ENCODE results near the gene ARG2. TPM values are rescaled to one million over a fixed set of nuclear protein-coding genes. Genes with fewer than 3 reads are reported as not detected.

Gene ARG2
- total and polyA plus RNA-seq, 10 donors, result 0.64 to 4.7 (median 1.1) TPM

DNA sequence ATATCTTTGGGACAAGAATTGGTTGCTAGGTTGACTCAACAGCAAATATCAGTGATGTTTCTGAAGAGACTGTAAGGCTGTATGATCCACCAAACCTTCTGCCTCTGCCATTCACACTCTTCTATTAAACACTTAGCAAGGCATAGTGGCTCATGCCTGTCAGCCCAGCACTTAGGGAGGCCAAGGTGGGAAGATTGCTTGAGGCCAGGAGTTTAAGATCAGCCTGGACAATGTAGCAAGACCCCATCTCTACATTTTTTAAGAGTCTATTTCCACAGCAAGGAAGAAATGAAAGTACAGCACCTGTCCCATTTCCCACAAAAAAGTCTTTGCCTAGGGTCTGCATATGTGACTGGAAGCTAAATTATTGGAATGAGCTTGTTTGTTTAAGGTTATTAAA, 7.8 kb downstream of the ARG2 start:
- intact Hi-C loops (cut with DNase I; ENCODE audit: low total_unique reads), result no loop called here
- TF ChIP-seq POLR2AphosphoS5 (IDR thresholded peaks at IDR 0.05) (no peak), POLR2A (IDR thresholded peaks at IDR 0.05) (no peak)
- TF ChIP-seq, protein P1, sequence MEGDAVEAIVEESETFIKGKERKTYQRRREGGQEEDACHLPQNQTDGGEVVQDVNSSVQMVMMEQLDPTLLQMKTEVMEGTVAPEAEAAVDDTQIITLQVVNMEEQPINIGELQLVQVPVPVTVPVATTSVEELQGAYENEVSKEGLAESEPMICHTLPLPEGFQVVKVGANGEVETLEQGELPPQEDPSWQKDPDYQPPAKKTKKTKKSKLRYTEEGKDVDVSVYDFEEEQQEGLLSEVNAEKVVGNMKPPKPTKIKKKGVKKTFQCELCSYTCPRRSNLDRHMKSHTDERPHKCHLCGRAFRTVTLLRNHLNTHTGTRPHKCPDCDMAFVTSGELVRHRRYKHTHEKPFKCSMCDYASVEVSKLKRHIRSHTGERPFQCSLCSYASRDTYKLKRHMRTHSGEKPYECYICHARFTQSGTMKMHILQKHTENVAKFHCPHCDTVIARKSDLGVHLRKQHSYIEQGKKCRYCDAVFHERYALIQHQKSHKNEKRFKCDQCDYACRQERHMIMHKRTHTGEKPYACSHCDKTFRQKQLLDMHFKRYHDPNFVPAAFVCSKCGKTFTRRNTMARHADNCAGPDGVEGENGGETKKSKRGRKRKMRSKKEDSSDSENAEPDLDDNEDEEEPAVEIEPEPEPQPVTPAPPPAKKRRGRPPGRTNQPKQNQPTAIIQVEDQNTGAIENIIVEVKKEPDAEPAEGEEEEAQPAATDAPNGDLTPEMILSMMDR (IDR thresholded peaks at IDR 0.05 in 8 of 11, conservative IDR thresholded peaks at IDR 0.05 in 3 of 11), result no peak
- Histone ChIP-seq H3K27me3 (replicated peaks in 1 of 7) (no peaks in the 10 kb centered on the region), H3K4me1 (peaks cover 0 to 8% (median 0%) of the 10 kb centered on the region in 6 donors), H3K27ac (no peak overlapping the region), H3K36me3 (no peaks in the 10 kb centered on the region), H3K9me3 (no peaks in the 10 kb centered on the region), H3K4me3 (no peak overlapping the region)
- DNase-seq, result no peak

DNA sequence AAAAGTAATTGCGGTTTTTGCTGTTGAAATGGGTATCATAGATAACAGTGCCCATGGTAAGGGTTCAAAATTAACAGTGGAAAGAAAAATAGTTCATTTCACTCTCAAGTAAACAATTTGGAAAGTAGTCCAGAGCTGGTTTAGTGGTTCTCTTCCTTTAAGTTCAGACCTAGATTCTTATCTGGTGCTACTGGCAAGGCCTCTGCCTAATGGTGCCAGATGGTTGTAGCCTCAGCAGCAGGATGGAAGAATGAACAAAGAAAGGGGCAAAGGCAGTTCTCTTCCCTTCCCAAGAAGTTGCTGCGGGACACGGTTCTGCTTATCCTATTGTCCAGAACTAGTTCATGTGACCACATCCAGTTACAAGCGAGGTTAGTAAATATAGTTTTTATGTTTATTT, 10.5 kb downstream of the ARG2 start:
- 91 to 95% (median 93%) methylated on average over 4 of the region's 4 CpGs for WGBS, 5 donors
- Histone ChIP-seq H3K4me3 (no peak overlapping the region), H3K4me1 (no peaks in the 10 kb centered on the region), H3K27ac (no peak overlapping the region), H3K9me3 (no peaks in the 10 kb centered on the region), H3K36me3 (no peaks in the 10 kb centered on the region), H3K27me3 (replicated peaks in 1 of 7) (no peaks in the 10 kb centered on the region)
- no peak for TF ChIP-seq POLR2A (IDR thresholded peaks at IDR 0.05)
- no peak for TF ChIP-seq POLR2AphosphoS5 (IDR thresholded peaks at IDR 0.05)
- TF ChIP-seq, protein P1 (IDR thresholded peaks at IDR 0.05 in 8 of 11, conservative IDR thresholded peaks at IDR 0.05 in 3 of 11), result no peak
- no peak for DNase-seq
- intact Hi-C loops (cut with DNase I; ENCODE audit: low total_unique reads), result no loop called here

DNA sequence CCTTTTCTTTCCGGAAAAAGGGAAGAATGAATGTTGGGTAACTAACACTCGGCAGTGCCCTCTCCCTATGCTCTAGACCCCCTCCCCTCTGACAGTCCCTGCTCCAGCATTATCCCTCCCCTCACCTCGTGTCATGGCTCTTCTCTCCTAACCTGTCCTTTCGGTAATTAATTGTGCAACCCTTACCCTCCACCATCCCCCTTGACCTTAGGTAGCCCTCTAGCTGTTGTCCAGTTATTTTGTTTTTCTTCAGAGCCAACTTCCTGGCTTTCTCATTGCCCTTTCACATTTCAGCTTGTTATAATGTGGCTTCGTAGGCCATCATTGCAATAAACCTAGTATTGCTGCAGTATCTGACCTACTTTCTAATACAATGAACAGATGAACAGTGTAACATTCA, 11.2 kb downstream of the ARG2 start:
- Histone ChIP-seq H3K4me1 (no peaks in the 10 kb centered on the region), H3K4me3 (no peak overlapping the region), H3K36me3 (no peaks in the 10 kb centered on the region), H3K27me3 (replicated peaks in 1 of 7) (no peaks in the 10 kb centered on the region), H3K9me3 (no peaks in the 10 kb centered on the region), H3K27ac (no peak overlapping the region)
- 75 to 84% (median 81%) methylated on average over 5 of the region's 5 CpGs for WGBS, 5 donors
- intact Hi-C loops (cut with DNase I; ENCODE audit: low total_unique reads), result no loop called here
- no peak for DNase-seq
- TF ChIP-seq POLR2A (IDR thresholded peaks at IDR 0.05) (no peak), POLR2AphosphoS5 (IDR thresholded peaks at IDR 0.05) (no peak)
- TF ChIP-seq, protein P1 (IDR thresholded peaks at IDR 0.05 in 8 of 11, conservative IDR thresholded peaks at IDR 0.05 in 3 of 11), result no peak

DNA sequence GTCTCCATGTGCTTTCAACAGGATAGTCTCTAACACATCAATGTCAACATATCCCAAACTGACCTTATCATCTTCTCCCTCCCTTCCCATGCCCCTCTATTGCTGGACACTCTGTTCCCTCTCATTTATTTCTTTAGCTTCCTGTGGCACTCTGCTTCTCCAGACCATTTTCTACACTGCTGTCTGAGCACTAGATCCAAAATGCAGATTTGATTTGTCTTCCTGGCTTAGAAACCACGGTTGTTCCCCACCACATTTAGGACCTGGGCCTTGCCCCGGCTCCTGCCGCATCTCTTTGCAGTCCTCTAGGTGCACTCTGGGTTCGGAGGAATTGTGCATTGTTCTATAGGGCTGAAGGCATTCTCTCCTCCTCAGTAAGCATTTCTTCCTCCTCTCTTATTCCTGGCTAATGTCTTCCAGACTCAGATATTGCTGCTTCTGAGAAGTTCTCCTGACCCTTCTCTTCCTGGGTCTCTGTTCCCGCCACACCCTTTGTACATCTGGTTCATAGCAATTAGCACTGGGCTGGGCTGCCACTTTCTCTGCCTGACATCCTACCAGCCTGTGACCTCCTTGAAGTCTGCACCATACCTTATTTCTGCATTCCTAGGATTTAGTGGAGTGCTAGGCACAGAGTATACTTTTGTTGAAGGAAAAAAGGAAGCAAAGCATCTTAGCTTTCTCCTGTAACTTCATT, 13.9 kb downstream of the ARG2 start:
- Histone ChIP-seq H3K27me3 (replicated peaks in 1 of 7) (no peaks in the 10 kb centered on the region), H3K4me1 (no peaks in the 10 kb centered on the region), H3K36me3 (no peaks in the 10 kb centered on the region), H3K27ac (no peak overlapping the region), H3K9me3 (no peaks in the 10 kb centered on the region), H3K4me3 (no peak overlapping the region)
- no peak for DNase-seq
- intact Hi-C loops (cut with DNase I; ENCODE audit: low total_unique reads), result no loop called here
- TF ChIP-seq, protein P1 (IDR thresholded peaks at IDR 0.05 in 8 of 11, conservative IDR thresholded peaks at IDR 0.05 in 3 of 11), result no peak
- TF ChIP-seq POLR2AphosphoS5 (IDR thresholded peaks at IDR 0.05), result no peak
- TF ChIP-seq POLR2A (IDR thresholded peaks at IDR 0.05), result no peak
- WGBS, 5 donors, result 88 to 90% (median 89%) methylated on average over 5 of the region's 5 CpGs
